Thyroid gland (tissue), 4 donors: ENCODE measurements around the gene KIT.

Source experiments
- CTCF ChIP-seq, 6 experiments: fragments of 200-600 bp in 3 of 6; fragments of 450-650 bp in 3 of 6; sonication (generic) in 3 of 6; IDR thresholded peaks; one replicate each; pipeline ENCODE4 v1.5.1; 2016 to 2019; ENCODE audit warnings: antibody characterized with exemption in 6 of 6, mild to moderate bottlenecking in 2 of 6, inconsistent platforms in 1 of 6, moderate library complexity in 1 of 6
- POLR2A ChIP-seq, 2 donors: fragments of 450-650 bp; IDR thresholded peaks; one replicate each; pipeline ENCODE4 v1.6.1; 2017; ENCODE audit warnings: antibody characterized with exemption in 2 of 2, mild to moderate bottlenecking in 2 of 2, moderate library complexity in 1 of 2

DNA sequence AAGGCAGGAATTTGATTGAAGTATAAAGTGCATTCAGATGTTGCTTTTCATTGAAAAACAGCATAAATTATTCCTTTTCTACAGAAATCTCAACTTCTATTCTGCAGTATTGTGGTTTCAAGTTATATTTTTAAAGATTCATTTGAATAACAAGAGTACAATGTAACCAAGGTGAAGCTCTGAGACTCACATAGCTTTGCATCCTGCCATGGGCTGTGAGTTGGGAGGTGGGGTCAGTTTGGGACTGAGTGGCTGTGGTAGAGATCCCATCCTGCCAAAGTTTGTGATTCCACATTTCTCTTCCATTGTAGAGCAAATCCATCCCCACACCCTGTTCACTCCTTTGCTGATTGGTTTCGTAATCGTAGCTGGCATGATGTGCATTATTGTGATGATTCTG is 69.2 kb downstream of the KIT start:
- TF ChIP-seq CTCF (IDR thresholded peaks at IDR 0.05): no peak
- no peak for TF ChIP-seq POLR2A (IDR thresholded peaks at IDR 0.05)
